Stimulated activated CD8-positive, alpha-beta memory T cell treated with anti-CD3 and anti-CD28 coated beads, Interleukin-12 subunit alpha, Interleukin-12 subunit beta, amount 100 ng/mL, for 24 hours (primary cell): ENCODE measurements around the gene CATSPERZ.

Experiments
- DNase-seq: peaks from one replicate; pipeline ENCODE4 v3.0.0-alpha.2; 2020; ENCODE audit errors: extremely low read depth

CATSPERZ gene

GRCh38 chr11:64299847-64300648 is at the start of gene CATSPERZ:
Gene CATSPERZ, plus strand, starts transcription at chr11:64300358. Its CDS starts 53 bp downstream, at chr11:64300411.
- no peak for DNase-seq

GRCh38 chr11:64250415-64251015 is 49.6 kb upstream of the CATSPERZ start:
- DNase-seq = no peak

- no peak for DNase-seq
Measured at GRCh38 chr11:64251016-64251752, 49.0 kb upstream of the CATSPERZ start, which contains the start of gene PLCB3. Gene PLCB3, plus strand, starts transcription at chr11:64251530. Its CDS starts 120 bp downstream, at chr11:64251650.

GRCh38 chr11:64251753-64252002 is 48.5 kb upstream of the CATSPERZ start:
- DNase-seq = no peak

- no peak for DNase-seq
Measured at GRCh38 chr11:64252003-64252872, 47.9 kb upstream of the CATSPERZ start.

- DNase-seq = no peak
Measured at GRCh38 chr11:64253043-64253442, 47.1 kb upstream of the CATSPERZ start.

- DNase-seq = no peak
Measured at GRCh38 chr11:64253481-64253880, 46.7 kb upstream of the CATSPERZ start.

GRCh38 chr11:64254326-64254725 is 45.8 kb upstream of the CATSPERZ start:
- no peak for DNase-seq

- no peak for DNase-seq
Measured at GRCh38 chr11:64255135-64256128, 44.7 kb upstream of the CATSPERZ start.

GRCh38 chr11:64256300-64256699 is 43.9 kb upstream of the CATSPERZ start:
- DNase-seq = no peak

GRCh38 chr11:64258356-64258755 is 41.8 kb upstream of the CATSPERZ start:
- no peak for DNase-seq

GRCh38 chr11:64258946-64259532 is 41.1 kb upstream of the CATSPERZ start:
- DNase-seq = no peak

GRCh38 chr11:64259533-64260067 is 40.6 kb upstream of the CATSPERZ start:
- no peak for DNase-seq

GRCh38 chr11:64260147-64260708 is 39.9 kb upstream of the CATSPERZ start:
- DNase-seq = no peak

GRCh38 chr11:64261556-64262080 is 38.5 kb upstream of the CATSPERZ start:
- no peak for DNase-seq

- DNase-seq = no peak
Measured at GRCh38 chr11:64262271-64263002, 37.7 kb upstream of the CATSPERZ start.

GRCh38 chr11:64263021-64263946 is 36.9 kb upstream of the CATSPERZ start:
- no peak for DNase-seq

- DNase-seq = no peak
Measured at GRCh38 chr11:64263947-64264317, 36.2 kb upstream of the CATSPERZ start.
